H1 (cell line): ENCODE results near the gene PTPN13. TPM values are rescaled to one million over a fixed set of nuclear protein-coding genes. Genes with fewer than 3 reads are reported as not detected.
A peak's percentile ranks its signal among the peaks of the same experiment; 100 is the strongest.

ENCODE experiments used
- CTCF ChIA-PET: fragments of 300-600 bp; sonication (Branson Sonifier 250); formaldehyde crosslinking; loops from one replicate; lab custom pipeline; 2021; ENCODE audit not compliant: partially characterized antibody; lab: Charles Lee
- POLR2A ChIA-PET: fragments of 300-600 bp; sonication (Branson Sonifier 250); formaldehyde crosslinking; loops from one replicate; lab custom pipeline; 2021; ENCODE audit warnings: inconsistent platforms; ENCODE audit not compliant: partially characterized antibody; lab: Charles Lee
- DNase-seq, 2 experiments: peaks; one replicate each; pipeline versions ENCODE4 v3.0.0 to v3.0.0-alpha.2; 2010 to 2022; ENCODE audit warnings: low spot score in 2 of 2, low read depth in 1 of 2, mixed read lengths in 1 of 2
- FAIRE-seq: peaks from 2 replicates; lab custom pipeline; 2011; peaks lifted over from hg19 to GRCh38; lab: Jason Lieb, UNC
- H2AFZ ChIP-seq: 2 replicates; pipeline ENCODE4 v1.8.1; 2012; ENCODE audit warnings: low read length, inconsistent platforms
- H2AK5ac ChIP-seq: 2 replicates; pipeline ENCODE4 v1.6.1; 2013; ENCODE audit warnings: low read depth, low read length
- H2BK120ac ChIP-seq: replicated peaks from 2 replicates; pipeline ENCODE3; 2013; ENCODE audit warnings: low read depth, low read length, inconsistent platforms
- H2BK12ac ChIP-seq: 2 replicates; pipeline ENCODE4 v1.6.1; 2013; ENCODE audit warnings: low read depth, low read length
- H2BK15ac ChIP-seq: 2 replicates; pipeline ENCODE4 v1.6.1; 2013; ENCODE audit warnings: low read length
- H2BK20ac ChIP-seq: 2 replicates; pipeline ENCODE4 v1.6.1; 2013; ENCODE audit warnings: low read length
- H2BK5ac ChIP-seq: 2 replicates; pipeline ENCODE4 v1.6.1; 2013; ENCODE audit warnings: low read depth, low read length
- H3K14ac ChIP-seq: 2 replicates; pipeline ENCODE4 v1.6.1; 2013; ENCODE audit warnings: inconsistent platforms; ENCODE audit not compliant: insufficient read length
- H3K18ac ChIP-seq: 2 replicates; pipeline ENCODE4 v1.6.1; 2013; ENCODE audit warnings: low read length; ENCODE audit errors: extremely low read depth
- H3K23ac ChIP-seq: 2 replicates; pipeline ENCODE4 v1.6.1; 2013; ENCODE audit warnings: inconsistent platforms; ENCODE audit not compliant: insufficient read length
- H3K23me2 ChIP-seq: 2 replicates; pipeline ENCODE4 v1.6.1; 2013; ENCODE audit warnings: low read depth, low read length
- H3K27ac ChIP-seq: 2 replicates; pipeline ENCODE4 v1.6.1; 2011; ENCODE audit warnings: low read depth, low read length, inconsistent platforms
- H3K27me3 ChIP-seq, 4 experiments: replicated peaks in 1 of 4; 1 replicate in 1 of 4; 2 replicates in 3 of 4; pipeline versions ENCODE4 v1.6.1 to v1.8.1; 2011 to 2013; ENCODE audit warnings: low read length in 3 of 4, mild to moderate bottlenecking in 3 of 4, inconsistent platforms in 2 of 4, mixed read lengths in 2 of 4, moderate library complexity in 1 of 4; ENCODE audit not compliant: control insufficient read depth in 3 of 4, insufficient read depth in 3 of 4; ENCODE audit errors: extremely low read depth in 1 of 4
- H3K36me3 ChIP-seq, 4 experiments: 2 replicates each; pipeline versions ENCODE4 v1.6.1 to v1.8.1; 2011 to 2013; ENCODE audit warnings: mild to moderate bottlenecking in 4 of 4, low read length in 3 of 4, moderate library complexity in 2 of 4, control low read depth in 1 of 4, inconsistent platforms in 1 of 4; ENCODE audit not compliant: insufficient read depth in 4 of 4, control insufficient read depth in 2 of 4
- H3K4ac ChIP-seq: replicated peaks from 2 replicates; pipeline ENCODE3; 2013; ENCODE audit warnings: low read length, low read depth, mixed read lengths, inconsistent platforms; ENCODE audit not compliant: insufficient read length
- H3K4me1 ChIP-seq, 4 experiments: replicated peaks in 1 of 4; 1 replicate in 1 of 4; 2 replicates in 3 of 4; pipeline versions ENCODE4 v1.6.1 to v1.8.1; 2011 to 2013; ENCODE audit warnings: low read length in 3 of 4, inconsistent platforms in 2 of 4, mixed read lengths in 1 of 4; ENCODE audit not compliant: insufficient read depth in 4 of 4, control insufficient read depth in 3 of 4
- H3K4me2 ChIP-seq, 2 experiments: 2 replicates each; pipeline versions ENCODE4 v1.6.1 to v1.8.1; 2011 to 2013; ENCODE audit warnings: low read depth in 2 of 2, low read length in 2 of 2, control low read depth in 1 of 2, inconsistent platforms in 1 of 2, mild to moderate bottlenecking in 1 of 2; ENCODE audit not compliant: insufficient read depth in 1 of 2
- H3K4me3 ChIP-seq, 4 experiments: fragments of 200-600, 300-600 bp in 1 of 4; sonication (generic), shearing (Covaris generic), sonication (Bioruptor Twin) in 1 of 4; 2 replicates each; pipeline versions ENCODE4 v1.5.1 to v1.8.1; 2011 to 2016; ENCODE audit warnings: low read length in 4 of 4, low read depth in 3 of 4, control low read depth in 2 of 4, inconsistent platforms in 2 of 4, mild to moderate bottlenecking in 2 of 4, mixed read lengths in 1 of 4, moderate library complexity in 1 of 4; ENCODE audit not compliant: insufficient read depth in 2 of 4; ENCODE audit errors: extremely low read depth in 1 of 4
- H3K56ac ChIP-seq: replicated peaks from 2 replicates; pipeline ENCODE3; 2013; ENCODE audit warnings: low read depth, mild to moderate bottlenecking, mixed read lengths, low read length, inconsistent platforms; ENCODE audit not compliant: insufficient read length
- H3K79me1 ChIP-seq: 2 replicates; pipeline ENCODE4 v1.6.1; 2013; ENCODE audit warnings: low read depth, low read length, control low read depth
- H3K79me2 ChIP-seq, 2 experiments: 2 replicates each; pipeline versions ENCODE4 v1.6.1 to v1.8.1; 2012 to 2013; ENCODE audit warnings: low read length in 2 of 2, mild to moderate bottlenecking in 2 of 2, inconsistent platforms in 1 of 2; ENCODE audit not compliant: insufficient read depth in 2 of 2, control insufficient read depth in 1 of 2
- H3K9ac ChIP-seq, 4 experiments: replicated peaks in 1 of 4; 1 replicate in 1 of 4; 2 replicates in 3 of 4; pipeline versions ENCODE4 v1.6.1 to v1.8.1; 2011 to 2013; ENCODE audit warnings: low read depth in 3 of 4, low read length in 3 of 4, control low read depth in 2 of 4, mild to moderate bottlenecking in 2 of 4, moderate library complexity in 2 of 4, inconsistent platforms in 1 of 4; ENCODE audit errors: extremely low read depth in 1 of 4
- H3K9me3 ChIP-seq, 2 experiments: 2 replicates each; pipeline versions ENCODE4 v1.6.1 to v1.8.1; 2012 to 2013; ENCODE audit warnings: mild to moderate bottlenecking in 2 of 2, moderate library complexity in 2 of 2, control low read depth in 1 of 2, inconsistent platforms in 1 of 2, low read depth in 1 of 2, low read length in 1 of 2, mixed read lengths in 1 of 2; ENCODE audit not compliant: insufficient read depth in 2 of 2
- H4K20me1 ChIP-seq, 2 experiments: replicated peaks in 1 of 2; 2 replicates each; pipeline versions ENCODE3 to v1.8.1; 2011 to 2013; ENCODE audit warnings: inconsistent platforms in 2 of 2, low read length in 2 of 2, mild to moderate bottlenecking in 1 of 2; ENCODE audit not compliant: insufficient read depth in 2 of 2, control insufficient read depth in 1 of 2
- H4K5ac ChIP-seq: 2 replicates; pipeline ENCODE4 v1.6.1; 2013; ENCODE audit warnings: low read length, low read depth, mixed read lengths, inconsistent platforms; ENCODE audit not compliant: insufficient read length
- H4K8ac ChIP-seq: 2 replicates; pipeline ENCODE4 v1.8.0; 2013; ENCODE audit warnings: mild to moderate bottlenecking, moderate library complexity, low read length, inconsistent platforms; ENCODE audit not compliant: insufficient read depth; ENCODE audit errors: extremely low read depth
- H4K91ac ChIP-seq: replicated peaks from 2 replicates; pipeline ENCODE3; 2013; ENCODE audit warnings: low read length, mixed read lengths, inconsistent platforms; ENCODE audit not compliant: insufficient read length
- RAD21 ChIP-seq, 2 experiments: IDR thresholded peaks in 1 of 2; conservative IDR thresholded peaks in 1 of 2; 2 replicates each; pipeline ENCODE4 v1.6.1; 2011; ENCODE audit warnings: low read depth in 2 of 2, low read length in 2 of 2, improper control_type of control experiment in 1 of 2, inconsistent platforms in 1 of 2, mild to moderate bottlenecking in 1 of 2, moderate library complexity in 1 of 2
- RNF2 ChIP-seq: fragments of 200-900, 300-1000 bp; sonication (generic); IDR thresholded peaks from 2 replicates; pipeline ENCODE4 v1.7.1; 2016; ENCODE audit warnings: borderline replicate concordance, low read depth, mild to moderate bottlenecking, antibody characterized with exemption, low read length; ENCODE audit not compliant: poor library complexity, severe bottlenecking; ENCODE audit errors: missing control alignments
- WGBS, 2 experiments: shearing (Covaris generic) in 1 of 2; methylation state at CpG; one replicate each; pipeline versions ENCODE4 v1.1.6 to v1.1.7; 2013 to 2015; ENCODE audit warnings: low lambda C conversion rate in 2 of 2, mixed read lengths in 2 of 2, inconsistent platforms in 1 of 2, low coverage in 1 of 2, missing lambda C conversion rate in 1 of 2; ENCODE audit not compliant: insufficient replicate concordance in 2 of 2, insufficient coverage in 1 of 2, insufficient read length in 1 of 2; ENCODE audit errors: extremely low coverage in 1 of 2, missing lambda C conversion rate in 1 of 2; 5-methylcytosine and 5-hydroxymethylcytosine counted together
- polyA plus RNA-seq, 7 experiments: library from polyadenylated mRNA; depleted of rRNA in 3 of 7; stranded (reverse) in 5 of 7; unstranded in 2 of 7; fragments of >200 nt in 5 of 7; fragments of 200-250 nt in 2 of 7; gene quantifications; 1 replicate in 5 of 7; 2 replicates in 1 of 7; 4 replicates in 1 of 7; pipeline versions ENCODE4 v1.2.1 to v1.2.3, GENCODE V29; 2011 to 2013; ENCODE audit warnings: missing spikeins in 2 of 7, mixed read lengths in 2 of 7
- total RNA-seq: library from RNA; stranded (reverse); fragmentation: NEBNext Ultra II Directional; extraction: Animal tissue kit (Norgen Biotek cat#: 25700); gene quantifications from 2 replicates; pipeline ENCODE4 v1.2.1, GENCODE V29; 2021
- TF ChIP-seq, protein P1 (sequence below), 3 experiments: IDR thresholded peaks; 1 replicate in 2 of 3; 2 replicates in 1 of 3; pipeline versions ENCODE4 v1.5.1 to v1.6.1; 2011; ENCODE audit warnings: low read length in 3 of 3, mild to moderate bottlenecking in 3 of 3, inconsistent platforms in 2 of 3, low read depth in 1 of 3, moderate library complexity in 1 of 3; ENCODE audit not compliant: insufficient read depth in 1 of 3; ENCODE audit errors: control extremely low read depth in 1 of 3

Gene PTPN13
- total and polyA plus RNA-seq, 2 of the 8 experiments (the other 6 are each of a cell fraction or from before 2014, with no cell fraction given), result 12.7 to 57.9 TPM

DNA sequence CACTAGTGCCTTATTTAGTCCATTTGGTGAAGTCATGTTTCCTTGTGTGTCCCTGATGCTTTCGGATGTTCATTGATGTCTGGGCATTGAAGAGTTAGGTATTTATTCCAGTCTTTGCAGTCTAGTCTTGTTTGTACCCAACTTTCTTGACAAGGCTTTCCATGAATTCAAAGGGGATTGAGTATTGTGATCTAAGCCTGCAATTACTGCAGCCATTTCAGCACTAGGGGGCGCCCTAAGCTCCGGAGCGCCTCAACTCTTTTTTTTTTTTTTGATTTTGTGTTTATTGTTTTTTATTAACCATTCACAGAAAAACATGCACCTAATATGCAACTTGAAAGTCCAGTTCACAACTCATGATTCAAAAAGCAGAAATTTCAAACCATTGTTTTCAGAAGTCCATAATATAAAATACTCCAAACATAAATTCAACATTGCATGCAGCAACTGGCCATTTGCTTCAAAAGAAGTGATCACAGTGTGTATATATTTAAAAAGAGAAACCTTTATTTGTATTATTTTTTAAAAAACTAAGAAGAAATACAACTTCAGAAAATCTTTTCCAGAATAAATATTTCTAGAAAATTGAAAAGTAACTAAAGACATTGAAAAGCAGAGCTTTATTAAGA, 59.2 kb downstream of the PTPN13 start:
- H3K23ac ChIP-seq, result no peak overlapping the region
- H3K27me3 ChIP-seq, result no peaks in the 10 kb centered on the region
- no peaks in the 10 kb centered on the region for H3K4me1 ChIP-seq
- H2BK12ac ChIP-seq, result no peak overlapping the region
- no peak overlapping the region for H3K9ac ChIP-seq
- no peak overlapping the region for H2BK20ac ChIP-seq
- no peak overlapping the region for H2BK15ac ChIP-seq
- no peak overlapping the region for H4K5ac ChIP-seq
- peaks cover 2% of the 10 kb centered on the region; the same call in 1 of the 2 replicates for H3K79me1 ChIP-seq
- H3K79me2 ChIP-seq, result peaks cover 0 to 37% of the 10 kb centered on the region in 2 experiments; a peak in 2 of 4 replicates
- H2AK5ac ChIP-seq, result no peak overlapping the region
- H3K14ac ChIP-seq, result no peak overlapping the region
- H2BK5ac ChIP-seq, result no peak overlapping the region
- TF ChIP-seq RNF2 (no peak), RAD21 (IDR thresholded peaks at IDR 0.05 in 1 of 2, conservative IDR thresholded peaks at IDR 0.05 in 1 of 2; ENCODE audit: low read depth in 2 of 2, low read length in 2 of 2) (peak; percentile 51 to 56)
- TF ChIP-seq, protein P1, sequence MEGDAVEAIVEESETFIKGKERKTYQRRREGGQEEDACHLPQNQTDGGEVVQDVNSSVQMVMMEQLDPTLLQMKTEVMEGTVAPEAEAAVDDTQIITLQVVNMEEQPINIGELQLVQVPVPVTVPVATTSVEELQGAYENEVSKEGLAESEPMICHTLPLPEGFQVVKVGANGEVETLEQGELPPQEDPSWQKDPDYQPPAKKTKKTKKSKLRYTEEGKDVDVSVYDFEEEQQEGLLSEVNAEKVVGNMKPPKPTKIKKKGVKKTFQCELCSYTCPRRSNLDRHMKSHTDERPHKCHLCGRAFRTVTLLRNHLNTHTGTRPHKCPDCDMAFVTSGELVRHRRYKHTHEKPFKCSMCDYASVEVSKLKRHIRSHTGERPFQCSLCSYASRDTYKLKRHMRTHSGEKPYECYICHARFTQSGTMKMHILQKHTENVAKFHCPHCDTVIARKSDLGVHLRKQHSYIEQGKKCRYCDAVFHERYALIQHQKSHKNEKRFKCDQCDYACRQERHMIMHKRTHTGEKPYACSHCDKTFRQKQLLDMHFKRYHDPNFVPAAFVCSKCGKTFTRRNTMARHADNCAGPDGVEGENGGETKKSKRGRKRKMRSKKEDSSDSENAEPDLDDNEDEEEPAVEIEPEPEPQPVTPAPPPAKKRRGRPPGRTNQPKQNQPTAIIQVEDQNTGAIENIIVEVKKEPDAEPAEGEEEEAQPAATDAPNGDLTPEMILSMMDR (IDR thresholded peaks at IDR 0.05; ENCODE audit: control extremely low read depth in 1 of 3, insufficient read depth in 1 of 3, low read depth in 1 of 3, low read length in 3 of 3), result peak; percentile 40 to 66 (median 44)
- no peak overlapping the region for H3K27ac ChIP-seq
- H2BK120ac ChIP-seq, result no peak overlapping the region
- no peak overlapping the region for H4K8ac ChIP-seq
- WGBS, 2 experiments, result 59% methylated on average over 4 of the region's 4 CpGs; no CpG with 5 or more reads in 1 of the 2 experiments
- H3K4ac ChIP-seq, result no peak overlapping the region
- peaks cover 0 to 5% (median 1%) of the 10 kb centered on the region in 4 experiments; a peak in 3 of 8 replicates for H3K36me3 ChIP-seq
- H3K4me3 ChIP-seq, result no peak overlapping the region
- H2AFZ ChIP-seq, result no peak overlapping the region
- ChIA-PET POLR2A (no interaction called here), CTCF (interaction anchor here (0.7 to 2.4 kb wide), 12 partner anchors 9 to 658 kb away, joined by 3 to 12 read pairs (median 4); partner anchors contain the start of gene SLC10A6)
- H3K9me3 ChIP-seq, result peaks cover 10 to 18% of the 10 kb centered on the region in 2 experiments
- DNase-seq (peak in 1 of 2 experiments; percentile 73), FAIRE-seq (peak; percentile 81)
- H4K91ac ChIP-seq, result no peak overlapping the region
- no peak overlapping the region for H3K18ac ChIP-seq
- H3K23me2 ChIP-seq, result no peaks in the 10 kb centered on the region
- peaks cover 0 to 2% of the 10 kb centered on the region in 2 experiments for H4K20me1 ChIP-seq
- H3K56ac ChIP-seq, result no peak overlapping the region
- no peak overlapping the region for H3K4me2 ChIP-seq
